ENCODE data around the gene CD40.

Gene CD40

GRCh38 chr20:46174469-46175126 is 56.5 kb downstream of the CD40 start:
- DNase-seq (ENCODE audit: low read depth), result peak; percentile 14

DNA sequence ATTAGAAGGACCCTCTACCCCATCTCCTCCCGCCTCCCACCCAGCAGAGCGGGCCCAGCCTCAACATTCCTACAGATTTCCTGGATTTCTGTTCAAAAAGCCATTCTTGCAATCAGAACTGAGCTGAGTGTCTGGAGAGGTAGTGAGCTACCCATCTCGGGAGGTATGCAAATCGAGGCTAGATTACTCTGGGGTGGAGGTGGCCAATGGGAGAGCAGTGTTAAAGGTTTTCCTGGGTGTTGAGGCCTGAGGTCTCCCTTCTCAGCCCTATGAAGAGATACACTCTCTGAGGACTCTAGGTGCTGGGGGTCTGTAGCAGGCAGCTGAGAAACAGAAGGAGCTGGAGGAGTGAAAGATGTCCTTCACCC is 57.0 kb downstream of the CD40 start:
- no peak for DNase-seq (ENCODE audit: low read depth)

GRCh38 chr20:46176739-46177378 is 58.7 kb downstream of the CD40 start:
- DNase-seq (ENCODE audit: low read depth), result no peak

GRCh38 chr20:46177768-46178167 is 59.7 kb downstream of the CD40 start:
- no peak for DNase-seq (ENCODE audit: low read depth)

- DNase-seq (ENCODE audit: low read depth), result no peak
Measured at GRCh38 chr20:46178891-46179290, 60.8 kb downstream of the CD40 start.
